H1 (cell line): ENCODE results near the gene CTPS1. TPM values are rescaled to one million over a fixed set of nuclear protein-coding genes. Genes with fewer than 3 reads are reported as not detected.

Experiments used
- KDM4A ChIP-seq: IDR thresholded peaks from one replicate; pipeline ENCODE4 v1.7.1; 2012; ENCODE audit warnings: low read depth, mild to moderate bottlenecking, moderate library complexity, low read length, inconsistent platforms; ENCODE audit not compliant: severe bottlenecking
- POLR2AphosphoS5 ChIP-seq: IDR thresholded peaks from 2 replicates; pipeline ENCODE4 v1.6.1; 2011; ENCODE audit warnings: low read depth, low read length
- RXRA ChIP-seq: IDR thresholded peaks from 2 replicates; pipeline ENCODE4 v1.6.1; 2011; ENCODE audit warnings: low read depth, mild to moderate bottlenecking, low read length, moderate library complexity; ENCODE audit not compliant: insufficient read depth
- polyA plus RNA-seq, 7 experiments: library from polyadenylated mRNA; depleted of rRNA in 3 of 7; stranded (reverse) in 5 of 7; unstranded in 2 of 7; fragments of >200 nt in 5 of 7; fragments of 200-250 nt in 2 of 7; gene quantifications; 1 replicate in 5 of 7; 2 replicates in 1 of 7; 4 replicates in 1 of 7; pipeline versions ENCODE4 v1.2.1 to v1.2.3, GENCODE V29; 2011 to 2013; ENCODE audit warnings: missing spikeins in 2 of 7, mixed read lengths in 2 of 7
- total RNA-seq: library from RNA; stranded (reverse); fragmentation: NEBNext Ultra II Directional; extraction: Animal tissue kit (Norgen Biotek cat#: 25700); gene quantifications from 2 replicates; pipeline ENCODE4 v1.2.1, GENCODE V29; 2021

The CTPS1 gene
- total and polyA plus RNA-seq, 2 of the 8 experiments (the other 6 are each of a cell fraction or from before 2014, with no cell fraction given) = 35.5 to 103 TPM

- TF ChIP-seq RXRA (no peak), POLR2AphosphoS5 (no peak), KDM4A (no peak)
Observed at GRCh38 chr1:40998668-40999067, 19.2 kb downstream of the CTPS1 start (continued).
